ENCODE results near the gene NDUFB2. TPM values are rescaled to one million over a fixed set of nuclear protein-coding genes. Genes with fewer than 3 reads are reported as not detected.

The NDUFB2 gene
- total and polyA plus RNA-seq, 9 of the 15 experiments (the other 6 are each of a cell fraction or from before 2014, with no cell fraction given): 220 to 2,075 (median 320) TPM

DNA sequence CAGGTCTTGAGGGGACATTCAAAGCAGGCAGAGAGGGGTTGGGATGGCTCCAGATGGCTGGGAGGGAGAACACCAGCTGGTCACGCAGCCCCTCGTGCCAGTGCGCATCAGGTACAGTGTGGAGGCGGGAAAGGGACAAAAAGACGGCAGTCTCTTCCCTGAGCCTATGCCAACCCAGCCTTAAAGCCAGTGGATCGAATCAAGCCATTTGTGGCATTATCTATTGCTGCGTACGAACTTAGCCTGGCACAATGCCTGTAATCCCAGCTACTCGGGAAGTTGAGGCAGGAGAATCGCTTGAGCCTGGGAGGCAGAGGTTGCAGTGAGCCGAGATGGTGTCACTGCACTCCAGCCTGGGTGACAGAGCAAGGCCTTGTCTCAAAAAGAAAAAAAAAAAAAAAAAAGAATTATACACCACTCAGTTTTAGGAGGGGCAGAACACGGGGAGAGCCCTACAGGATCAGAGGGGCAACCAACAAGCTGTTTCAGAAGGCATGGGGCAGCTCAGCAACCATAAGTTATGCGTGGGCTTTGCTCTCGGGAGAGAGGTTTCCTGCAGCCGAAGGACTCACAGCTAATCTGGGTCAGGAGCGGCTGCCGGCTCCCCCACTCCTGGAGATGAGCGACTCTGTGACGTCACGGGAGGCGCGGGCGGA, 356 bp upstream of the NDUFB2 start (continued):
- TF ChIP-seq, protein P1, sequence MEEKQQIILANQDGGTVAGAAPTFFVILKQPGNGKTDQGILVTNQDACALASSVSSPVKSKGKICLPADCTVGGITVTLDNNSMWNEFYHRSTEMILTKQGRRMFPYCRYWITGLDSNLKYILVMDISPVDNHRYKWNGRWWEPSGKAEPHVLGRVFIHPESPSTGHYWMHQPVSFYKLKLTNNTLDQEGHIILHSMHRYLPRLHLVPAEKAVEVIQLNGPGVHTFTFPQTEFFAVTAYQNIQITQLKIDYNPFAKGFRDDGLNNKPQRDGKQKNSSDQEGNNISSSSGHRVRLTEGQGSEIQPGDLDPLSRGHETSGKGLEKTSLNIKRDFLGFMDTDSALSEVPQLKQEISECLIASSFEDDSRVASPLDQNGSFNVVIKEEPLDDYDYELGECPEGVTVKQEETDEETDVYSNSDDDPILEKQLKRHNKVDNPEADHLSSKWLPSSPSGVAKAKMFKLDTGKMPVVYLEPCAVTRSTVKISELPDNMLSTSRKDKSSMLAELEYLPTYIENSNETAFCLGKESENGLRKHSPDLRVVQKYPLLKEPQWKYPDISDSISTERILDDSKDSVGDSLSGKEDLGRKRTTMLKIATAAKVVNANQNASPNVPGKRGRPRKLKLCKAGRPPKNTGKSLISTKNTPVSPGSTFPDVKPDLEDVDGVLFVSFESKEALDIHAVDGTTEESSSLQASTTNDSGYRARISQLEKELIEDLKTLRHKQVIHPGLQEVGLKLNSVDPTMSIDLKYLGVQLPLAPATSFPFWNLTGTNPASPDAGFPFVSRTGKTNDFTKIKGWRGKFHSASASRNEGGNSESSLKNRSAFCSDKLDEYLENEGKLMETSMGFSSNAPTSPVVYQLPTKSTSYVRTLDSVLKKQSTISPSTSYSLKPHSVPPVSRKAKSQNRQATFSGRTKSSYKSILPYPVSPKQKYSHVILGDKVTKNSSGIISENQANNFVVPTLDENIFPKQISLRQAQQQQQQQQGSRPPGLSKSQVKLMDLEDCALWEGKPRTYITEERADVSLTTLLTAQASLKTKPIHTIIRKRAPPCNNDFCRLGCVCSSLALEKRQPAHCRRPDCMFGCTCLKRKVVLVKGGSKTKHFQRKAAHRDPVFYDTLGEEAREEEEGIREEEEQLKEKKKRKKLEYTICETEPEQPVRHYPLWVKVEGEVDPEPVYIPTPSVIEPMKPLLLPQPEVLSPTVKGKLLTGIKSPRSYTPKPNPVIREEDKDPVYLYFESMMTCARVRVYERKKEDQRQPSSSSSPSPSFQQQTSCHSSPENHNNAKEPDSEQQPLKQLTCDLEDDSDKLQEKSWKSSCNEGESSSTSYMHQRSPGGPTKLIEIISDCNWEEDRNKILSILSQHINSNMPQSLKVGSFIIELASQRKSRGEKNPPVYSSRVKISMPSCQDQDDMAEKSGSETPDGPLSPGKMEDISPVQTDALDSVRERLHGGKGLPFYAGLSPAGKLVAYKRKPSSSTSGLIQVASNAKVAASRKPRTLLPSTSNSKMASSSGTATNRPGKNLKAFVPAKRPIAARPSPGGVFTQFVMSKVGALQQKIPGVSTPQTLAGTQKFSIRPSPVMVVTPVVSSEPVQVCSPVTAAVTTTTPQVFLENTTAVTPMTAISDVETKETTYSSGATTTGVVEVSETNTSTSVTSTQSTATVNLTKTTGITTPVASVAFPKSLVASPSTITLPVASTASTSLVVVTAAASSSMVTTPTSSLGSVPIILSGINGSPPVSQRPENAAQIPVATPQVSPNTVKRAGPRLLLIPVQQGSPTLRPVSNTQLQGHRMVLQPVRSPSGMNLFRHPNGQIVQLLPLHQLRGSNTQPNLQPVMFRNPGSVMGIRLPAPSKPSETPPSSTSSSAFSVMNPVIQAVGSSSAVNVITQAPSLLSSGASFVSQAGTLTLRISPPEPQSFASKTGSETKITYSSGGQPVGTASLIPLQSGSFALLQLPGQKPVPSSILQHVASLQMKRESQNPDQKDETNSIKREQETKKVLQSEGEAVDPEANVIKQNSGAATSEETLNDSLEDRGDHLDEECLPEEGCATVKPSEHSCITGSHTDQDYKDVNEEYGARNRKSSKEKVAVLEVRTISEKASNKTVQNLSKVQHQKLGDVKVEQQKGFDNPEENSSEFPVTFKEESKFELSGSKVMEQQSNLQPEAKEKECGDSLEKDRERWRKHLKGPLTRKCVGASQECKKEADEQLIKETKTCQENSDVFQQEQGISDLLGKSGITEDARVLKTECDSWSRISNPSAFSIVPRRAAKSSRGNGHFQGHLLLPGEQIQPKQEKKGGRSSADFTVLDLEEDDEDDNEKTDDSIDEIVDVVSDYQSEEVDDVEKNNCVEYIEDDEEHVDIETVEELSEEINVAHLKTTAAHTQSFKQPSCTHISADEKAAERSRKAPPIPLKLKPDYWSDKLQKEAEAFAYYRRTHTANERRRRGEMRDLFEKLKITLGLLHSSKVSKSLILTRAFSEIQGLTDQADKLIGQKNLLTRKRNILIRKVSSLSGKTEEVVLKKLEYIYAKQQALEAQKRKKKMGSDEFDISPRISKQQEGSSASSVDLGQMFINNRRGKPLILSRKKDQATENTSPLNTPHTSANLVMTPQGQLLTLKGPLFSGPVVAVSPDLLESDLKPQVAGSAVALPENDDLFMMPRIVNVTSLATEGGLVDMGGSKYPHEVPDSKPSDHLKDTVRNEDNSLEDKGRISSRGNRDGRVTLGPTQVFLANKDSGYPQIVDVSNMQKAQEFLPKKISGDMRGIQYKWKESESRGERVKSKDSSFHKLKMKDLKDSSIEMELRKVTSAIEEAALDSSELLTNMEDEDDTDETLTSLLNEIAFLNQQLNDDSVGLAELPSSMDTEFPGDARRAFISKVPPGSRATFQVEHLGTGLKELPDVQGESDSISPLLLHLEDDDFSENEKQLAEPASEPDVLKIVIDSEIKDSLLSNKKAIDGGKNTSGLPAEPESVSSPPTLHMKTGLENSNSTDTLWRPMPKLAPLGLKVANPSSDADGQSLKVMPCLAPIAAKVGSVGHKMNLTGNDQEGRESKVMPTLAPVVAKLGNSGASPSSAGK (IDR thresholded peaks at IDR 0.05): no peak
- TF ChIP-seq SRSF1 (IDR thresholded peaks at IDR 0.05; ENCODE audit: low read depth, low read length) (no peak), NFRKB (IDR thresholded peaks at IDR 0.05; ENCODE audit: low read depth) (0 out of 2 replicates have a peak, but pooled peaks have one; percentile 42), TEAD1 (CRISPR knock-in tag; IDR thresholded peaks at IDR 0.05) (no peak; a peak in 1 of 4 replicates), TBP (optimal IDR thresholded peaks at IDR 0.05; ENCODE audit: low read depth, low read length) (peak; percentile 87), BRD9 (IDR thresholded peaks at IDR 0.05; ENCODE audit: low read depth, partially characterized antibody) (peak; percentile 53), ZNF512 (tag; IDR thresholded peaks at IDR 0.05) (0 out of 2 replicates have a peak, but pooled peaks have one; percentile 30), NR3C1 (CRISPR knock-in tag; IDR thresholded peaks at IDR 0.05) (no peak), SRSF7 (optimal IDR thresholded peaks at IDR 0.05; ENCODE audit: low read depth, low read length) (no peak), SMARCE1 (IDR thresholded peaks at IDR 0.05) (peak; percentile 84), NFIC (IDR thresholded peaks at IDR 0.05) (no peak)
- TF ChIP-seq, protein P2, sequence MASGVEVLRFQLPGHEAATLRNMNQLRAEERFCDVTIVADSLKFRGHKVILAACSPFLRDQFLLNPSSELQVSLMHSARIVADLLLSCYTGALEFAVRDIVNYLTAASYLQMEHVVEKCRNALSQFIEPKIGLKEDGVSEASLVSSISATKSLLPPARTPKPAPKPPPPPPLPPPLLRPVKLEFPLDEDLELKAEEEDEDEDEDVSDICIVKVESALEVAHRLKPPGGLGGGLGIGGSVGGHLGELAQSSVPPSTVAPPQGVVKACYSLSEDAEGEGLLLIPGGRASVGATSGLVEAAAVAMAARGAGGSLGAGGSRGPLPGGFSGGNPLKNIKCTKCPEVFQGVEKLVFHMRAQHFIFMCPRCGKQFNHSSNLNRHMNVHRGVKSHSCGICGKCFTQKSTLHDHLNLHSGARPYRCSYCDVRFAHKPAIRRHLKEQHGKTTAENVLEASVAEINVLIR (CRISPR knock-in tag; IDR thresholded peaks at IDR 0.05): peak; percentile 94

All from K562 (cell line).